Prostate gland (tissue), 2 donors: Measurements from ENCODE around the gene CDK3.

Source experiments
- POLR2A ChIP-seq: fragments of 450-650 bp; IDR thresholded peaks from one replicate; pipeline ENCODE4 v1.6.1; 2016; ENCODE audit warnings: antibody characterized with exemption, mild to moderate bottlenecking
- TF ChIP-seq, protein P1 (sequence below), 4 experiments: fragments of 200-600 bp in 2 of 4; fragments of 450-650 bp in 2 of 4; sonication (generic) in 2 of 4; IDR thresholded peaks; 1 replicate in 3 of 4; 2 replicates in 1 of 4; pipeline ENCODE4 v1.5.1; 2016 to 2019; ENCODE audit warnings: antibody characterized with exemption in 4 of 4, mild to moderate bottlenecking in 2 of 4, moderate library complexity in 2 of 4

DNA sequence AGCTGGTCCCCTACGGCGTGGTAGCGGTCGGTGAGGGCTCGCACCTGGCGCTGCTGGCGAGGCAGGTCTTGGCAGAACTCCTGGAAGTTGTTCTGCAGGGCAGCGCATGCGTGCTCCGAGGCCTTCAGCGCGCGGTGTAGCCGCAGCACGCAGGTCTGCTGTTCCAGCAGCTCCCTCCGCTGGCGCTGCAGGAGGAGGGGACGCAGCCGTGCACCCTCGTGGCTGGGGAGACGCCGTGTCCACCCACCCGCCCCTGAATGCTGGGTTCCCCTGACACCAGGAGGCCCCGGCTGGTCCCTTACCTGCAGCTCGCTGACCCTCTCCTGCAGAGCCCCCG, 14.2 kb downstream of the CDK3 start:
- TF ChIP-seq, protein P1, sequence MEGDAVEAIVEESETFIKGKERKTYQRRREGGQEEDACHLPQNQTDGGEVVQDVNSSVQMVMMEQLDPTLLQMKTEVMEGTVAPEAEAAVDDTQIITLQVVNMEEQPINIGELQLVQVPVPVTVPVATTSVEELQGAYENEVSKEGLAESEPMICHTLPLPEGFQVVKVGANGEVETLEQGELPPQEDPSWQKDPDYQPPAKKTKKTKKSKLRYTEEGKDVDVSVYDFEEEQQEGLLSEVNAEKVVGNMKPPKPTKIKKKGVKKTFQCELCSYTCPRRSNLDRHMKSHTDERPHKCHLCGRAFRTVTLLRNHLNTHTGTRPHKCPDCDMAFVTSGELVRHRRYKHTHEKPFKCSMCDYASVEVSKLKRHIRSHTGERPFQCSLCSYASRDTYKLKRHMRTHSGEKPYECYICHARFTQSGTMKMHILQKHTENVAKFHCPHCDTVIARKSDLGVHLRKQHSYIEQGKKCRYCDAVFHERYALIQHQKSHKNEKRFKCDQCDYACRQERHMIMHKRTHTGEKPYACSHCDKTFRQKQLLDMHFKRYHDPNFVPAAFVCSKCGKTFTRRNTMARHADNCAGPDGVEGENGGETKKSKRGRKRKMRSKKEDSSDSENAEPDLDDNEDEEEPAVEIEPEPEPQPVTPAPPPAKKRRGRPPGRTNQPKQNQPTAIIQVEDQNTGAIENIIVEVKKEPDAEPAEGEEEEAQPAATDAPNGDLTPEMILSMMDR (IDR thresholded peaks at IDR 0.05): no peak
- TF ChIP-seq POLR2A: no peak
